Uterus (tissue), 2 donors: ENCODE measurements around the gene GSPT2.

Source experiments
- CTCF ChIP-seq, 4 experiments: fragments of 200-600 bp in 2 of 4; fragments of 450-650 bp in 2 of 4; sonication (generic) in 2 of 4; IDR thresholded peaks; one replicate each; pipeline ENCODE4 v1.5.1; 2016 to 2019; ENCODE audit warnings: antibody characterized with exemption in 4 of 4, mild to moderate bottlenecking in 2 of 4, moderate library complexity in 1 of 4
- POLR2A ChIP-seq, 2 donors: fragments of 450-650 bp; IDR thresholded peaks; one replicate each; pipeline ENCODE4 v1.6.1; 2016; ENCODE audit warnings: antibody characterized with exemption in 2 of 2, mild to moderate bottlenecking in 1 of 2, moderate library complexity in 1 of 2

GRCh38 chrX:51760657-51761056 lies 17.4 kb downstream of the GSPT2 start:
- no peak for TF ChIP-seq POLR2A (IDR thresholded peaks at IDR 0.05)
- no peak for TF ChIP-seq CTCF (IDR thresholded peaks at IDR 0.05)
